Stimulated activated naive CD4-positive, alpha-beta T cell treated with Interleukin-2 at 50 U/mL for 16 hours (primary cell): ENCODE measurements around the gene MDK.
A peak's percentile ranks its signal among the peaks of the same experiment; 100 is the strongest.

ENCODE experiments used
- DNase-seq: peaks from one replicate; lab custom pipeline; 2025; lab: John Stamatoyannopoulos, UW

The MDK gene

DNA sequence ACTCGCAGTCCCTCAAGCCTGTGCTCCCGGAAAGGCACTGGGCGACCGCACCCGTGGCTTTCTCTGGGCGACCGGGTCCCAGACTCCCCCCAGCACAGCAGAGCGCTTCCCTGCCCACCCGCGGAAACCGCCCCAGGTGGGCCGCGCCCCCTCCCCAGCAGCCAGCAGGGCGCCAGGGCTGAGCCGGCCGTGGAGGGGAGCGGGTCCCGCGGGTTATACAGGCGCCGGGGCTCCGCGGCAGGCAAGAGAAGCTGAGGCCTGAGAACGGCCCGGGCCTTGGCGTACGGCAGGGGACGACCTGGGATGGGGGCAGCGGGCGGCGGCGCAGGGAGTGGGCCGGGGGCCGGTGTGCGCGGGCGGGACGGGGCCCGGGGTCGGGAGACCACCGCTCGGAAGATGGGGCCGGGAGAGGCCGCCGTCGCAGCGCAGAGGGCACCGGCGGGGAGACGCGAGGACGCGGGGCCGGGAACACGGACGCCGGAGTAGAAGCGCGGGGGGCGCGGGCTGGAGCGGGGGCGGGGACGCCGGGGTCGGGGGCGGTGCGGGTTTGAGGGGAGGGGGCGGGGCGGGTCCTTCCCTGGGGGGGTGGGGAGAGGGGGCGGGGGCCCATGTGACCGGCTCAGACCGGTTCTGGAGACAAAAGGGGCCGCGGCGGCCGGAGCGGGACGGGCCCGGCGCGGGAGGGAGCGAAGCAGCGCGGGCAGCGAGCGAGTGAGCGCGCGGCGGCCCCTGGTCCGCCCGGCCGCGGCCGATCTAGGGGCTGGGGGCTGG, at the start of gene MDK:
MDK (plus strand) TSS at position 622 of the 771 bp plus-strand sequence. CDS start 389 bp downstream, outside the sequence.
- no peak for DNase-seq

GRCh38 chr11:46332093-46332567, 49.3 kb upstream of the MDK start:
- DNase-seq = no peak

GRCh38 chr11:46332568-46333393, 48.7 kb upstream of the MDK start:
- DNase-seq = peak; percentile 72

GRCh38 chr11:46333394-46333947, 48.0 kb upstream of the MDK start:
- no peak for DNase-seq

GRCh38 chr11:46334211-46334610, 47.3 kb upstream of the MDK start:
- DNase-seq = no peak

GRCh38 chr11:46335271-46335670, 46.2 kb upstream of the MDK start:
- DNase-seq = no peak

- DNase-seq = no peak
Measured at GRCh38 chr11:46335890-46336562, 45.4 kb upstream of the MDK start.

GRCh38 chr11:46336563-46337180, 44.8 kb upstream of the MDK start:
- DNase-seq = no peak

- no peak for DNase-seq
Measured at GRCh38 chr11:46337626-46338345, 43.7 kb upstream of the MDK start.

GRCh38 chr11:46338636-46338987, 42.9 kb upstream of the MDK start:
- DNase-seq = no peak

DNA sequence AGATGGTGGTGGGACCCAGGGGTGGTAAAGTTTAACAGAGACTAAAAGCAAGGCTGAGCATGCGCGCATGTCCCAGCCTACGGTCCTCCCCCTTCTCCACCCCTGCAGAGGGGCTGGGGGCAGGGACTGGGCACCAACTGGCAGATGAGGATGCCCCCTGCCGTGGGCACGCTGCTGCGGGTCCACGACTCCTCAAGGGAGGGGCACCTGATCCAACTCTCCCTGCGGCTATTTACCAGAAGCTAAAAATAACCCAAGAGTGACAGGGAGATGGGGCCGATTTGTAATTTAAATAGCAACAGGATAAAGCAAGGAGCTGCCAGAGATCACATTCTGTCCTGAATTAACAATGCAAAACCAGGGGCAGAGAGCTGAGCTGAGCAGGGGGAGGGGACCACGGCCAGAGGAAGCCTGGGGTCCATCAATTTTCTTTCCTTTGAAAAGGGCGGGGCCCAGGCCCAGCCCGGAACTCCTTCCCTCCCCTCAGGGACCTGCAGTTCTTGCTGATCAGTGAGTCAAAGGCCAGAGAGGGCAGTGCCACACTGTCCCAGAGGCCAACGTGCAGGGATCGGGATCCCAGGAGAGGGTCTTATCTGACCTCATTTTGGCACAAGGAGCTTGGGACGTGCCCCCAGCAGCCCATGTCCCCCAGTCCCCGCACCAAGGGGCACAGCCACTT, 42.3 kb upstream of the MDK start:
- no peak for DNase-seq

DNA sequence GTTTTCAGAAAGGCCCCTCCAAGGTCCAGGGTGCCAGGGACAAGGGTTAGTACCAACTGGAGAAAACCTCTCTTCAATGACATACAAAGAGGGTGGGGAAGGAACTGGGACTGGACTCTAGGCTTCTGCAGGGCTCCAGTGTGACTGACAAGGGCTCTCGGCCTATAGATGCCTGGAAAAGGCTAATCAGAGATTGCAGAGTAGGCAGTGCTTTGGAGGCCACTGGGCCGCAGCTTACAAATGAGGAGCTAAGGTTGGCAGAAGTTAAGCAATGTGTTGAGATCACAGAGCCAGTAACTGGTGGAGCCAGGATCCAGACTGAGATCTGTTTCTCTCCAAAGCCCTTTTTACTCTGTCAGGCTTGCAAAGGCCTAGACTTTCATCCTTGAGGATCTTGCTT, 41.7 kb upstream of the MDK start:
- DNase-seq = no peak

GRCh38 chr11:46341454-46341853, 40.0 kb upstream of the MDK start:
- DNase-seq = no peak

GRCh38 chr11:46342239-46342638, 39.2 kb upstream of the MDK start:
- no peak for DNase-seq

GRCh38 chr11:46343520-46343919, 37.9 kb upstream of the MDK start:
- DNase-seq = no peak

DNA sequence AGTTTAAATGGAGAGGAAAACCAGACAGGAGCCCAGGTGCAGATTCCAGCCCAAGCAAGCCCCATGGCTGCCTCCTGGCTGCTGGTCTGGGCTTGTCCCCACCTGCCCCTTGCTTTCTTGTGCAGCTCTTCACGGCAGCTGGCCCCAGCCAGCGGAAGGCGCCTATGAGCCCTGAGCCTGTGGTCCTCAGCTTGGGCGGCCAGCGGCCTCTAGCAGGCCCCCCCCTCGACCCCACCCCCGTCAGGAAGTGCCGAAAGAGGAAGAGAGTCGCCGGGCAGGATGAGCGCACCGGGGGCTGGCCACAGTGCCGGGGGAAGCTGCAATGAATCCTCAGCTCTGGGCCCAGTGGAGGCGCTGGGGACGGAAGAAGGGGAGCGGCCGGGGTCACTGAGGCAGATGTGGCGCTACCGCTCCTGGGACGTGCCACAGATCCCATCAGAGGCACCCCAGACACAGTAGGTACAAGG, 36.3 kb upstream of the MDK start:
- no peak for DNase-seq

DNA sequence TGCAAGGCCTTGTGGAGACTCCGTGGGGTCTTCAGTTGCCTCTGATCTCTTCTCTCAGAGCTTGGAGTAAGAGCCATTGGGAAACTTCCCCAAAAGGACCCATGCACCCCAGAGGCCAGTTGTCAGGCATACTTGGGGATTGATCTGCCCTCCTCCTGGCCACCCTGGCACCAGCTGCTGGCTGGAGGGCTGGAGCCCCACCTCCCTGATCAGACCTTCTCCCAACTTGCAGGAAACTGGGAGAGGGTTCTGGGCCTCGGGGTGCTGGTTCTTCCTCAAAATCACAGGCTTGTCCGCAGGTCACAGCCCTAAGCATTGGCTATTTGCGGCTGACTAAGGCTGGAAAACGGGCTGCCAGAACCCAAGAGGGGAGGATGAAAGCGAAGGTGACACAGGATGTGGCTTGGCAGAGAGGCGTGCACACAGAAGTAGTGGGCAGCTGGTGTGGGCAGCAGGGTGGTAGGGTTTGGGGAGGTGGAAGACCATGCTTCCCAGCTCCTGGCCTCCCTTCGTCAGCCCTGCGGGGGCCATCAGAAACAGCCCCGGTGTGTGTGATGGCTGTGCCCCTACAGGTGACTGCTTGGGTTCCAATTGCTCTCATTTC, 35.5 kb upstream of the MDK start:
- DNase-seq = peak; percentile 22

- peak; percentile 84 for DNase-seq
Measured at GRCh38 chr11:46346886-46347636, 34.4 kb upstream of the MDK start, which contains the start of gene DGKZ. DGKZ (plus strand) TSS chr11:46347463; CDS start chr11:46347660, 197 bp downstream.

DNA sequence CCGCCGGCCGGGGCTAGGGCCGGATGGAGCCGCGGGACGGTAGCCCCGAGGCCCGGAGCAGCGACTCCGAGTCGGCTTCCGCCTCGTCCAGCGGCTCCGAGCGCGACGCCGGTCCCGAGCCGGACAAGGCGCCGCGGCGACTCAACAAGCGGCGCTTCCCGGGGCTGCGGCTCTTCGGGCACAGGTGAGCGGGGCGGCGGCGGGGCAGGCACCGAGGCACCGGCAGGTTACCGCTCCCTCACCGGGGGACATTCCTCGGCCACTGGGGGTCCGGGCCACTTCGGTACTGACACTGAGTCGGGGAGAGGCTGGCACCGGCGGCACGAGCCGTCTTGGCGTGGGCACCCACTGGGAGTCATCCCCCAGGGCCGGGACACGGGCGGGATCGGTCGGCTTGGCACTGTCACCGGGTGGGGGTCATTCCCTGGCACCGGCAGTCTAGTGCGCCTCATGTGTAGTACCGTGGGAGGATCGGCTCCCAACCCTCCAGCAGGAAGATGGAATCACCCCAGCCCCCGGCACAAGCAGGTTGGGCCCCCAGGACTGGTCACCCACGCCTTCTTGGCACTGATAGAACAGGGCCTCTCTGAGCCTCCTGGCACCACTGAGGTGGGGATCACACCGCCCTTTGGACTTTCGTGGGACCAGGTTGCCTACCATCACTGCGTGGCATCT, 33.7 kb upstream of the MDK start:
- peak; percentile 24 for DNase-seq
